IPS-20b (cell line): ENCODE results near the gene PIGT.

Experiments used
- H3K27ac ChIP-seq: one replicate; pipeline ENCODE4 v1.5.1; 2013; ENCODE audit warnings: low read length
- H3K27me3 ChIP-seq: 2 replicates; pipeline ENCODE4 v1.6.1; 2013; ENCODE audit warnings: mild to moderate bottlenecking, low read length, inconsistent platforms; ENCODE audit not compliant: insufficient read depth
- H3K36me3 ChIP-seq: 2 replicates; pipeline ENCODE4 v1.6.1; 2013; ENCODE audit warnings: low read depth, mild to moderate bottlenecking, inconsistent platforms, low read length, moderate library complexity; ENCODE audit not compliant: insufficient read depth
- H3K4me1 ChIP-seq: 2 replicates; pipeline ENCODE4 v1.6.1; 2013; ENCODE audit warnings: mild to moderate bottlenecking, control low read depth, inconsistent platforms, low read length, moderate library complexity; ENCODE audit not compliant: insufficient read depth
- H3K4me3 ChIP-seq: 2 replicates; pipeline ENCODE4 v1.5.1; 2013; ENCODE audit warnings: mild to moderate bottlenecking, low read length, inconsistent platforms
- H3K9ac ChIP-seq: 2 replicates; pipeline ENCODE4 v1.6.1; 2013; ENCODE audit warnings: low read depth, mild to moderate bottlenecking, inconsistent platforms, low read length, moderate library complexity
- H3K9me3 ChIP-seq: 2 replicates; pipeline ENCODE4 v1.6.1; 2013; ENCODE audit warnings: mild to moderate bottlenecking, low read depth, low read length, inconsistent platforms; ENCODE audit not compliant: insufficient read depth

Gene PIGT

DNA sequence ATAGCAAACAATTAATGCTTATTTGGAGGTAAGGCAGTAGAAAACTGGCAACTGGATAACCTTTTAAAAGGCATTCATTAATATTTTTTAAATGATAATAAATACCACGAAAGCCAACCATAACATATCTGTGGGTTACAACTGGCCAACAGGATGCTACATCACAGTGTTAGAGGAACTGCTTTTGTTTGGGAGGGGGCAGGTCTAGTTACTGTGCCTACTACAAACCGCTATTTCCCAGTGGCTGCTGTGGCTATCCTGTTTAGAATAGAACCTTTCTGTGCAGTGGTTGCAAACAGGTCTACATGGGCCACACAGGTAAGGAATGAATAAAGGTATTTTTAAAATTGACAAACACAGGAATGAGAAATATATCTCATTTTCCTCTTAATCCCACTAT lies 976 bp downstream of the PIGT start:
- 0 out of 2 replicates have a peak, but pooled peaks cover 3% of the 10 kb centered on the region for H3K4me1 ChIP-seq
- H3K9ac ChIP-seq = no peak overlapping the region
- peak overlapping the region; percentile 96 for H3K4me3 ChIP-seq
- no peaks in the 10 kb centered on the region for H3K9me3 ChIP-seq
- H3K27me3 ChIP-seq = no peaks in the 10 kb centered on the region
- peaks cover 37% of the 10 kb centered on the region for H3K36me3 ChIP-seq
- no peak overlapping the region for H3K27ac ChIP-seq

DNA sequence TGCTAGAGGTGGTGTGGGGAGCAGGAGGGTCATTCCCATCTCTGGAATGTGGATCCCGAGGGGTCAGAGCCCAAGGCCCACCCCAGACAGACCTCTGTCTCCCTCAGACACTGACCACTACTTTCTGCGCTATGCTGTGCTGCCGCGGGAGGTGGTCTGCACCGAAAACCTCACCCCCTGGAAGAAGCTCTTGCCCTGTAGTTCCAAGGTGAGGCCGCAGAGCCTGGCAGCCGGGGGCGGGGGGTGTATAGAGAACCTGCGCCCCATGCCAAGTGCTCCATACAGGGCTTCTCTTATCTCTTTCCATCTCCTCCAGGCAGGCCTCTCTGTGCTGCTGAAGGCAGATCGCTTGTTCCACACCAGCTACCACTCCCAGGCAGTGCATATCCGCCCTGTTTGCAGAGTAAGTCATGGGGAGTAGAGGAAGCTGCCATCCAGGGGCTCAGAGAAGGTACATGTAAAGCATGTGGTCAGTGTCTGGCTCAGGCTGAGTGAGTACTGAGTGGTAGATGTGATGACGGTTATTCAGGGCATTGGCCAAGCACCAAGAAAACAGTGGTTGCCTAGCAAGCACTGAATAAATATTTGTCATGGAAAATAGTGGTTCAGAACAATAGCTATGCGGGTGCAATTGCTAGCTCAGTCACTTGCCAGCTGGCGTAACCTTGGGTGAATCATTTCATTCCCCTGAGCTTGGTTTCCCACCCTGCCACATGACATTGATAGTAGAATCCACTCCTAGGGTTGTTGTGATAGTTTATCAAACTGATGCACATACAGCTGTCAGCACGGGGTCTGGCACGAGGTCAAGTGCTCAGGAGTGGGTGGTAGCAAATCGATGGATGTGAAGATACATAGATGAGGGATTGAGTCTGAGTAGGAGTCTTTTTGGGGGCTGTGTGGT lies 3.5 kb downstream of the PIGT start:
- no peaks in the 10 kb centered on the region for H3K27me3 ChIP-seq
- 0 out of 2 replicates have a peak, but pooled peaks cover 3% of the 10 kb centered on the region for H3K4me1 ChIP-seq
- peaks cover 57% of the 10 kb centered on the region for H3K36me3 ChIP-seq
- H3K9me3 ChIP-seq = no peaks in the 10 kb centered on the region
- no peak overlapping the region for H3K4me3 ChIP-seq
- H3K27ac ChIP-seq = no peak overlapping the region
- H3K9ac ChIP-seq = no peak overlapping the region

DNA sequence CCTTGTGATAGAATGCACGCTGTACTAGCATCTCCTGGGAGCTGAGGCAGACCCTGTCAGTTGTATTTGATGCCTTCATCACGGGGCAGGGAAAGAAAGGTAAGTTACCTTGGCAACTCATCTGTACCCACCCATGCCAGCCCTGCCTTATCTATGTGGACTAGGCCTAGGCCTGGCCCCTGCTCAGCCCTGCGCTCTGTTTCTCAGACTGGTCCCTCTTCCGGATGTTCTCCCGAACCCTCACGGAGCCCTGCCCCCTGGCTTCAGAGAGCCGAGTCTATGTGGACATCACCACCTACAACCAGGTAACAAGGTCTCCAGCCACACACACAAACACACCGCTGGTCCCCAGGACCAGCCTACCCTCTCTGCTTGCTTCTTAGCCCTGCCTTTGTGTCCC lies 4.2 kb downstream of the PIGT start:
- H3K9me3 ChIP-seq = no peaks in the 10 kb centered on the region
- no peaks in the 10 kb centered on the region for H3K27me3 ChIP-seq
- peaks cover 61% of the 10 kb centered on the region for H3K36me3 ChIP-seq
- H3K4me3 ChIP-seq = no peak overlapping the region
- H3K27ac ChIP-seq = no peak overlapping the region
- no peak overlapping the region for H3K9ac ChIP-seq
- H3K4me1 ChIP-seq = 0 out of 2 replicates have a peak, but pooled peaks cover 3% of the 10 kb centered on the region

DNA sequence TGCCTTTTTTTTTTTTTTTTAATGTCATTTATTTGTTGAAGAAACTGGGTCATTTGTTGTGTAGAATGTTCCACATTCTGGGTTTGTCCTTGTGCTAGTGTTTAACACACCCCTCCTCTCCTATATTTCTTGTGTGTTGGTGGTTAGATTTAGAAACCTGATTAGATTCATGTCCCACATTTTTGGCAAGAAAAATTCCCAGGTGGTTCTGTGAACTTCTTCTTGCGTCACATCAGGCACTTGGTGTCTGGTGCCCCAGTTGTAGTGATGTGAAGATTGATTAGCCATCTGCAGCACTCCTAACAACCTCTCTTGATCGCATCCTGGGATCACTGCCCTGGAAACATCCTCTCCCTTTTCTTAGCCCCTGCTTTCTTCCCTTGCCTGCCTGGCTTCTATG lies 7.8 kb downstream of the PIGT start:
- Histone ChIP-seq H3K4me3 (no peak overlapping the region), H3K9me3 (no peaks in the 10 kb centered on the region), H3K27ac (no peak overlapping the region), H3K36me3 (peaks cover 64% of the 10 kb centered on the region), H3K4me1 (no peaks in the 10 kb centered on the region), H3K27me3 (no peaks in the 10 kb centered on the region), H3K9ac (no peak overlapping the region)

DNA sequence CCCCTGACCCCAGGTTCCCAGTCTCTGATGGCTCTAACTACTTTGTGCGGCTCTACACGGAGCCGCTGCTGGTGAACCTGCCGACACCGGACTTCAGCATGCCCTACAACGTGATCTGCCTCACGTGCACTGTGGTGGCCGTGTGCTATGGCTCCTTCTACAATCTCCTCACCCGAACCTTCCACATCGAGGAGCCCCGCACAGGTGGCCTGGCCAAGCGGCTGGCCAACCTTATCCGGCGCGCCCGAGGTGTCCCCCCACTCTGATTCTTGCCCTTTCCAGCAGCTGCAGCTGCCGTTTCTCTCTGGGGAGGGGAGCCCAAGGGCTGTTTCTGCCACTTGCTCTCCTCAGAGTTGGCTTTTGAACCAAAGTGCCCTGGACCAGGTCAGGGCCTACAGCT lies 9.6 kb downstream of the PIGT start:
- Histone ChIP-seq H3K4me1 (no peaks in the 10 kb centered on the region), H3K27me3 (no peaks in the 10 kb centered on the region), H3K36me3 (peaks cover 45% of the 10 kb centered on the region), H3K27ac (no peak overlapping the region), H3K4me3 (no peak overlapping the region), H3K9me3 (no peaks in the 10 kb centered on the region), H3K9ac (no peak overlapping the region)

DNA sequence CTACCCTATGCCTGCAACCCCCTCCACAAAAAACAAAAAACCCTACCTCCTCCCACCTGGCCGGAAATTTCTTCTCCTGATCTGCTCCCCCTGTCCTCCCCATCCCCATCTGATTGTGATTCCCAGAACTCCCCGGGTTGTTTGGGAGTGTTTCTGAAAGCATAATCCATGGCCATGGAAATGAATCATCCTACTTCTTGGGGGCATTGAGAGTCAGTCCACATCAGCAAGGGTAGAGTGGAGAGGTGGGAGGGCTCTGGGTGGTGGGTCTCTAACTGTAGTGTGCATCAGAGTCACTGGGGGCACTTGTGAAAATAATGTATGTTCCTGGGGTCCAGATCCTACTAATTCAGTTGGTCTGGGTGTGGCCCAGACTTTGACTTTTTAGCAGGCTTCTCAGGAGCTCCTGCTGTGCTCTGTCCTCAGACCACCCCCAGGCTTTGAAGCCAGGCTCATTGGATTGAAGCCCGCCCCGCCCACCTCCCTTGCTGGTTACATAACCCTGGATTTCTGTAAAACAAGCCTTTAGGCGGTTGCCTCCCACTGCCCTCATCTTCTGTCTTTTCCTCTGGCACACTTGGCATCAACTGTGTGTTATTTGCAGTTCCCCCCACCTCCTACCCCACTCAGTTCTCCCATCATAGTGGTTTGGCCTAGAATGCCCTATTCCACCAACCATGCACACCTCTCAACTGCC lies 10.5 kb downstream of the PIGT start:
- H3K36me3 ChIP-seq = peaks cover 36% of the 10 kb centered on the region
- H3K9ac ChIP-seq = no peak overlapping the region
- H3K9me3 ChIP-seq = no peaks in the 10 kb centered on the region
- H3K27me3 ChIP-seq = no peaks in the 10 kb centered on the region
- H3K4me1 ChIP-seq = no peaks in the 10 kb centered on the region
- H3K4me3 ChIP-seq = no peak overlapping the region
- no peak overlapping the region for H3K27ac ChIP-seq

DNA sequence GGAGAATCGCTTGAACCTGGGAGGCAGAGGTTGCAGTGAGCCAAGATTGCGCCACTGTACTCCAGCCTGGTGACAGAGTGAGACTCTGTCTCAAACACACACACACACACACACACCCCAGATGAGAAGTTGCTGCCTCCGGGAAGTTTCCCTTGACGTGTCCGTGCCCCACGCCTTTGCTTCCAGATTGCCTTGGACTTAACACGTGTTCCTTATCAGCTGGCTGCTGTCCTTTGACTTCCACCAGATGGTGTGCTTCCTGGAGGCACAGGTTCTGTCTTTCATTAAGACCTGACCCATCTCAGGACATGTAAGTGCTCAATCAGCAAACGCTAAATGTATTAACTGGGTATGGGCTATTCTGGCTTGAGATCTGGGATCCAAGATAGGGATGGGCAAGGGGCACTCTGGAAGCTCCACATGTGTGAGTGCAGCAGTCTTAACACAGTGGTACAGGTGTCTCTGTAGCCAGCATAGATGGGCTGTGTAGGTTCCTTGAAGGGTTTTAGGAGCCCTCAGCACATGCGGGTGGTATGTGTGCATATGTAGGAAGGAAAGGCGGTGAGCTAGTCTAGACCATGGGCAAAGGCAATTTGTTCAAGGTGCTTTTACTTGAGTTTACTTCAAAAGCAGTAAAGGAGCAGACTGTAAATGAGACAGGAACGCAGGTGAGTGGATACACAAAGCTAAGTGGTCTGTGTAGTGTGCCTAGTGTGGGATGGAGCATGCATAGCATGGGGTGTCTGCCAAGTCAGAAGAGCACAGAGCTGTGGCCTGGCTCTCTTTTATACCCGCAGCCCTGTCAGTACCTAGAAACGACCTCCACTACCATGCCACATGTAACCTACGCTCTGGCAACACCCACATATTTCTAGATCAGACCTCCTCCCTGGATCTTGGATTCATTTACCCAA lies 11.6 kb downstream of the PIGT start:
- Histone ChIP-seq H3K4me1 (no peaks in the 10 kb centered on the region), H3K9ac (no peak overlapping the region), H3K27ac (no peak overlapping the region), H3K27me3 (no peaks in the 10 kb centered on the region), H3K4me3 (no peak overlapping the region), H3K9me3 (no peaks in the 10 kb centered on the region), H3K36me3 (peaks cover 27% of the 10 kb centered on the region)

DNA sequence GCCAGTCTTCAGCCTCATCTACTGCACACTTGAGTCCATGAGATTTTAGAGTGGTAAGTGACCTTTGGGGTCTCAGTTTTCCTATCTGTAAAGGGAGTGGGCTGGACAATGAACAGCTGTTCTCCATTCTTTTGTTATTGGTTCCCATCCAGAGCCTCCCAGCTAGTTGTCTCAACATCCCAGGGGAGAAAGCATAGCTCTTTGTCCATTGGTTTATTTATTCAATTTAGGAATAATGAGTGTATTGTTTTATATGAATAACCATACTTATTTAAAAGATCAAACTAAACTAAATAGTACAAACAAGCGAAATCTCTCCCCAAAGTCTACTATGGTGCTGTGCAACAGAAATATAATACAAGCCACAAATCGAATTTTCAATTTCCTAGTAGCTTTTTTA lies 13.7 kb downstream of the PIGT start:
- H3K27me3 ChIP-seq = no peaks in the 10 kb centered on the region
- peaks cover 11% of the 10 kb centered on the region for H3K36me3 ChIP-seq
- peaks cover 5% of the 10 kb centered on the region; the same call in 1 of the 2 replicates for H3K4me1 ChIP-seq
- no peak overlapping the region for H3K4me3 ChIP-seq
- no peak overlapping the region for H3K9ac ChIP-seq
- H3K9me3 ChIP-seq = no peaks in the 10 kb centered on the region
- H3K27ac ChIP-seq = no peak overlapping the region

DNA sequence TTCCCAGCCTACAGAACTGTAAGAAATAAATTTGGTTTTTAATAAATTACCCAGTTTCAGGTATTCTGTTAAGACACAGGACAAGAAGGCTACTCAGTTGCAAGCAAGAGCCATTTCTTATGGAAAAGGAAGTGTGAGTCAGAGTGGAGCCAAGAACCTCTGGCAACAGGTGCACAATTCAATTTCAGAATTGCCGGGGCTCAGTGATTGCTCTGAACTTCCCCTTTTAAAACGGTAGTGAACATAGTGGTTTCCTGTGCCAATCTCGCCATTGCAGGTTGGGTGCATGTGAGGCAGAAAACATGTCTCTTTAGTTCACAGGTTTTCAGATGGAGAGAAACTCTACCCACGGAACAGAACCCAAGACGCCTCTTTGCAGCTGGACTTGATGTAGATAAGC lies 16.4 kb downstream of the PIGT start:
- Histone ChIP-seq H3K4me3 (no peak overlapping the region), H3K9me3 (no peaks in the 10 kb centered on the region), H3K9ac (no peak overlapping the region), H3K27ac (no peak overlapping the region), H3K36me3 (no peaks in the 10 kb centered on the region), H3K4me1 (peaks cover 5% of the 10 kb centered on the region; the same call in 1 of the 2 replicates), H3K27me3 (peaks cover 9% of the 10 kb centered on the region)

DNA sequence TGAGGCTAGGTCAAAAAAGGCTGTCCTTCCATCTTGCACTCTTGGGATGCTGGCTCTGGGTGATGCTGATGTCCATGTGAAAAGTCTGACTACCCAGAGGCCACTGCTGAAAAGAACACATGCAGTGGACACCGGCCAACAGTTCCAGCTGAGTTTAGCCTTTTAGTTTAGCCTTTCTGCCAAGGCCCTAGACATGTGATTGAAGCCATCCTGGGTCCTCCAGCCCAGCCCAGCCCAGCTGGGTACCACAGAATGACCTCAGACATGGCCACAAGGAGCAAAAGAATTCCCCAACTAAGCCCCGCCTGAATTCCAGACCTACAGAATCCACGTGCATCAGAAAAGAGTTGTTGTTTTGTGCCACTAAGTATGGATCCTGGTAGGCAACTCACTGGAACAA lies 17.4 kb downstream of the PIGT start:
- H3K4me1 ChIP-seq = peaks cover 5% of the 10 kb centered on the region; the same call in 1 of the 2 replicates
- H3K27ac ChIP-seq = no peak overlapping the region
- H3K9ac ChIP-seq = no peak overlapping the region
- H3K4me3 ChIP-seq = no peak overlapping the region
- H3K9me3 ChIP-seq = no peaks in the 10 kb centered on the region
- peaks cover 9% of the 10 kb centered on the region for H3K27me3 ChIP-seq
- no peaks in the 10 kb centered on the region for H3K36me3 ChIP-seq

DNA sequence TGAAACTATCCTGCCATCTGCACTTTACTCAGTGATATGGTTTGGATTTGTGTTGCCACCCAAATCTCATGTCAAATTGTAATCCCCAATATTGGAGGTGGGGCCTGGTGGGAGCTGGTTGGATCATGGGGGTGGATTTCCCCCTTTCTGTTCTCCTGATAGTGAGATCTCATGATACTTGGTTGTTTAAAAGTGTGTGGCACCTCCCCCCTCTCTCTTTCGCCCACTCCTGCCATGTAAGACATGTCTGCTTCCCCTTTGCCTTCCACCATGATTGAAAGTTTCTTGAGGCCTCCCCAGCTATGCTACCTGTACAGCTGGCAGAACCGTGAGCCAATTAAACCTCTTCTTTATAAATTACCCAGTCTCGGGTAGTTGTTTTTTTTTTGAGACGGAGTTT lies 18.0 kb downstream of the PIGT start:
- no peak overlapping the region for H3K9ac ChIP-seq
- no peaks in the 10 kb centered on the region for H3K36me3 ChIP-seq
- peaks cover 5% of the 10 kb centered on the region; the same call in 1 of the 2 replicates for H3K4me1 ChIP-seq
- H3K27me3 ChIP-seq = peaks cover 9% of the 10 kb centered on the region
- H3K9me3 ChIP-seq = no peaks in the 10 kb centered on the region
- H3K27ac ChIP-seq = no peak overlapping the region
- H3K4me3 ChIP-seq = no peak overlapping the region
